Liver (tissue), 9 donors: Measurements from ENCODE around the gene STIM1. TPM values are rescaled to one million over a fixed set of nuclear protein-coding genes. Genes with fewer than 3 reads are reported as not detected.

Source experiments
- DNase-seq: peaks from one replicate; pipeline ENCODE4 v3.0.0-alpha.2; 2017; ENCODE audit warnings: low spot score
- H3K27ac ChIP-seq, 2 donors: one replicate each; pipeline ENCODE4 v1.7.0; 2013; ENCODE audit warnings: inconsistent platforms in 2 of 2, low read length in 2 of 2, control low read depth in 1 of 2, low read depth in 1 of 2, mild to moderate bottlenecking in 1 of 2
- H3K27me3 ChIP-seq, 4 donors: one replicate each; pipeline versions ENCODE4 v1.6.1 to v1.7.0; 2013; ENCODE audit warnings: low read length in 3 of 4, inconsistent platforms in 1 of 4, mild to moderate bottlenecking in 1 of 4, moderate library complexity in 1 of 4; ENCODE audit not compliant: control insufficient read depth in 4 of 4, insufficient read depth in 4 of 4
- H3K36me3 ChIP-seq, 4 donors: one replicate each; pipeline versions ENCODE4 v1.6.1 to v1.7.0; 2013; ENCODE audit warnings: low read length in 3 of 4, mild to moderate bottlenecking in 3 of 4, low read depth in 1 of 4, moderate library complexity in 1 of 4; ENCODE audit not compliant: control insufficient read depth in 4 of 4, insufficient read depth in 3 of 4
- H3K4me1 ChIP-seq, 4 donors: one replicate each; pipeline versions ENCODE4 v1.6.1 to v1.7.0; 2013; ENCODE audit warnings: low read length in 3 of 4, mild to moderate bottlenecking in 3 of 4, moderate library complexity in 1 of 4; ENCODE audit not compliant: control insufficient read depth in 4 of 4, insufficient read depth in 4 of 4
- H3K4me3 ChIP-seq, 3 donors: one replicate each; pipeline versions ENCODE4 v1.6.1 to v1.7.0; 2013; ENCODE audit warnings: low read length in 3 of 3, control low read depth in 1 of 3, low read depth in 1 of 3, mild to moderate bottlenecking in 1 of 3
- H3K9ac ChIP-seq, 2 donors: one replicate each; pipeline ENCODE4 v1.7.0; 2013; ENCODE audit warnings: low read length in 2 of 2, mild to moderate bottlenecking in 2 of 2, moderate library complexity in 2 of 2, control low read depth in 1 of 2, low read depth in 1 of 2
- H3K9me3 ChIP-seq, 4 donors: one replicate each; pipeline versions ENCODE4 v1.6.1 to v1.7.0; 2013; ENCODE audit warnings: low read length in 3 of 4; ENCODE audit not compliant: control insufficient read depth in 4 of 4
- EGR1 ChIP-seq, 2 donors: IDR thresholded peaks; 2 replicates each; pipeline ENCODE4 v1.6.1; 2016 to 2018; ENCODE audit warnings: antibody characterized with exemption in 2 of 2, low read depth in 2 of 2
- FOXA1 ChIP-seq: IDR thresholded peaks from 2 replicates; pipeline ENCODE4 v1.6.1; 2016; ENCODE audit warnings: antibody characterized with exemption
- FOXA2 ChIP-seq: IDR thresholded peaks from 2 replicates; pipeline ENCODE4 v1.6.1; 2016; ENCODE audit warnings: antibody characterized with exemption
- GABPA ChIP-seq, 2 donors: IDR thresholded peaks in 1 of 2; conservative IDR thresholded peaks in 1 of 2; 2 replicates each; pipeline ENCODE4 v1.6.1; 2016; ENCODE audit warnings: antibody characterized with exemption in 2 of 2, mild to moderate bottlenecking in 1 of 2, moderate library complexity in 1 of 2
- HNF4A ChIP-seq, 2 donors: conservative IDR thresholded peaks; 2 replicates each; pipeline ENCODE4 v1.6.1; 2016; ENCODE audit warnings: antibody characterized with exemption in 2 of 2, mild to moderate bottlenecking in 2 of 2
- HNF4G ChIP-seq: IDR thresholded peaks from 2 replicates; pipeline ENCODE4 v1.6.1; 2016; ENCODE audit warnings: antibody characterized with exemption
- JUND ChIP-seq, 2 donors: IDR thresholded peaks; 2 replicates each; pipeline ENCODE4 v1.6.1; 2016; ENCODE audit warnings: antibody characterized with exemption in 2 of 2
- NR2F2 ChIP-seq: IDR thresholded peaks from 2 replicates; pipeline ENCODE4 v1.6.1; 2016; ENCODE audit warnings: antibody characterized with exemption
- RAD21 ChIP-seq, 2 donors: IDR thresholded peaks; 2 replicates each; pipeline ENCODE4 v1.6.1; 2016; ENCODE audit warnings: antibody characterized with exemption in 2 of 2, mild to moderate bottlenecking in 2 of 2
- RXRA ChIP-seq, 2 donors: IDR thresholded peaks; 2 replicates each; pipeline ENCODE4 v1.6.1; 2017 to 2018; ENCODE audit warnings: antibody characterized with exemption in 2 of 2, mild to moderate bottlenecking in 1 of 2
- SP1 ChIP-seq: IDR thresholded peaks from 2 replicates; pipeline ENCODE4 v1.6.1; 2018; ENCODE audit warnings: antibody characterized with exemption, mild to moderate bottlenecking
- TAF1 ChIP-seq: conservative IDR thresholded peaks from 2 replicates; pipeline ENCODE4 v1.6.1; 2016; ENCODE audit warnings: antibody characterized with exemption, mild to moderate bottlenecking
- YY1 ChIP-seq: IDR thresholded peaks from 2 replicates; pipeline ENCODE4 v1.6.1; 2016; ENCODE audit warnings: antibody characterized with exemption, mild to moderate bottlenecking
- WGBS: extraction: QIAGEN DNeasy Blood & Tissue Kit; methylation state at CpG from one replicate; pipeline ENCODE4 v1.1.7; 2013; 5-methylcytosine and 5-hydroxymethylcytosine counted together
- polyA plus RNA-seq, 2 donors: library from polyadenylated mRNA; stranded (reverse) in 1 of 2; unstranded in 1 of 2; fragments of 200-250 nt in 1 of 2; fragments of >200 nt in 1 of 2; fragmentation: Nextera tagmentation in 1 of 2; extraction: Ambion mirVana in 1 of 2; gene quantifications; one replicate each; pipeline versions ENCODE4 v1.2.1 to v1.2.3, GENCODE V29; 2013 to 2015
- total RNA-seq, 2 donors: library from RNA; depleted of rRNA; stranded (reverse); fragments of >200 nt; gene quantifications; one replicate each; pipeline ENCODE4 v1.2.3, GENCODE V29; 2014
- TF ChIP-seq, protein P1 (sequence below): fragments of 150-350 bp; IDR thresholded peaks from 2 replicates; pipeline ENCODE4 v1.5.1; 2017; ENCODE audit warnings: improper control_type of control experiment, low read depth, low read length; ENCODE audit not compliant: missing input control
- TF ChIP-seq, protein P2 (sequence below): IDR thresholded peaks from 2 replicates; pipeline ENCODE4 v1.6.1; 2016; ENCODE audit warnings: antibody characterized with exemption
- TF ChIP-seq, protein P3 (sequence below): IDR thresholded peaks from 2 replicates; pipeline ENCODE4 v1.6.1; 2016; ENCODE audit warnings: antibody characterized with exemption
- donor health status: healthy.
- donor health status: healthy.
- donor health status: healthy.
- donor health status: healthy.
- donor health status: healthy.

Gene STIM1
- total and polyA plus RNA-seq, 4 donors: 19.7 to 42.9 (median 25.1) TPM

GRCh38 chr11:3840004-3840869 lies 15.2 kb upstream of the STIM1 start:
- Histone ChIP-seq H3K27ac (peak overlapping the region; percentile 84 to 94), H3K4me1 (peaks cover 0 to 17% (median 6%) of the 10 kb centered on the region in 4 donors), H3K4me3 (peak overlapping the region; percentile 36 to 89 (median 52)), H3K9ac (peak overlapping the region in 1 of 2 donors; percentile 48), H3K27me3 (no peaks in the 10 kb centered on the region), H3K9me3 (no peaks in the 10 kb centered on the region), H3K36me3 (no peaks in the 10 kb centered on the region)
- WGBS: 4% methylated on average over 46 of the region's 46 CpGs
- TF ChIP-seq HNF4A (conservative IDR thresholded peaks at IDR 0.05) (no peak), SP1 (no peak), TAF1 (no peak), GABPA (IDR thresholded peaks at IDR 0.05 in 1 of 2, conservative IDR thresholded peaks at IDR 0.05 in 1 of 2) (no peak), RAD21 (IDR thresholded peaks at IDR 0.05) (no peak), FOXA2 (no peak), YY1 (no peak), EGR1 (IDR thresholded peaks at IDR 0.05; ENCODE audit: low read depth in 2 of 2) (no peak), HNF4G (no peak), JUND (IDR thresholded peaks at IDR 0.05) (no peak), NR2F2 (no peak), FOXA1 (no peak)
- TF ChIP-seq, protein P1, sequence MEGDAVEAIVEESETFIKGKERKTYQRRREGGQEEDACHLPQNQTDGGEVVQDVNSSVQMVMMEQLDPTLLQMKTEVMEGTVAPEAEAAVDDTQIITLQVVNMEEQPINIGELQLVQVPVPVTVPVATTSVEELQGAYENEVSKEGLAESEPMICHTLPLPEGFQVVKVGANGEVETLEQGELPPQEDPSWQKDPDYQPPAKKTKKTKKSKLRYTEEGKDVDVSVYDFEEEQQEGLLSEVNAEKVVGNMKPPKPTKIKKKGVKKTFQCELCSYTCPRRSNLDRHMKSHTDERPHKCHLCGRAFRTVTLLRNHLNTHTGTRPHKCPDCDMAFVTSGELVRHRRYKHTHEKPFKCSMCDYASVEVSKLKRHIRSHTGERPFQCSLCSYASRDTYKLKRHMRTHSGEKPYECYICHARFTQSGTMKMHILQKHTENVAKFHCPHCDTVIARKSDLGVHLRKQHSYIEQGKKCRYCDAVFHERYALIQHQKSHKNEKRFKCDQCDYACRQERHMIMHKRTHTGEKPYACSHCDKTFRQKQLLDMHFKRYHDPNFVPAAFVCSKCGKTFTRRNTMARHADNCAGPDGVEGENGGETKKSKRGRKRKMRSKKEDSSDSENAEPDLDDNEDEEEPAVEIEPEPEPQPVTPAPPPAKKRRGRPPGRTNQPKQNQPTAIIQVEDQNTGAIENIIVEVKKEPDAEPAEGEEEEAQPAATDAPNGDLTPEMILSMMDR: no peak
- TF ChIP-seq, protein P2, sequence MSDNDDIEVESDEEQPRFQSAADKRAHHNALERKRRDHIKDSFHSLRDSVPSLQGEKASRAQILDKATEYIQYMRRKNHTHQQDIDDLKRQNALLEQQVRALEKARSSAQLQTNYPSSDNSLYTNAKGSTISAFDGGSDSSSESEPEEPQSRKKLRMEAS: no peak
- TF ChIP-seq, protein P3, sequence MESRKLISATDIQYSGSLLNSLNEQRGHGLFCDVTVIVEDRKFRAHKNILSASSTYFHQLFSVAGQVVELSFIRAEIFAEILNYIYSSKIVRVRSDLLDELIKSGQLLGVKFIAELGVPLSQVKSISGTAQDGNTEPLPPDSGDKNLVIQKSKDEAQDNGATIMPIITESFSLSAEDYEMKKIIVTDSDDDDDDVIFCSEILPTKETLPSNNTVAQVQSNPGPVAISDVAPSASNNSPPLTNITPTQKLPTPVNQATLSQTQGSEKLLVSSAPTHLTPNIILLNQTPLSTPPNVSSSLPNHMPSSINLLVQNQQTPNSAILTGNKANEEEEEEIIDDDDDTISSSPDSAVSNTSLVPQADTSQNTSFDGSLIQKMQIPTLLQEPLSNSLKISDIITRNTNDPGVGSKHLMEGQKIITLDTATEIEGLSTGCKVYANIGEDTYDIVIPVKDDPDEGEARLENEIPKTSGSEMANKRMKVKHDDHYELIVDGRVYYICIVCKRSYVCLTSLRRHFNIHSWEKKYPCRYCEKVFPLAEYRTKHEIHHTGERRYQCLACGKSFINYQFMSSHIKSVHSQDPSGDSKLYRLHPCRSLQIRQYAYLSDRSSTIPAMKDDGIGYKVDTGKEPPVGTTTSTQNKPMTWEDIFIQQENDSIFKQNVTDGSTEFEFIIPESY: no peak
- peak; percentile 77 for DNase-seq

DNA sequence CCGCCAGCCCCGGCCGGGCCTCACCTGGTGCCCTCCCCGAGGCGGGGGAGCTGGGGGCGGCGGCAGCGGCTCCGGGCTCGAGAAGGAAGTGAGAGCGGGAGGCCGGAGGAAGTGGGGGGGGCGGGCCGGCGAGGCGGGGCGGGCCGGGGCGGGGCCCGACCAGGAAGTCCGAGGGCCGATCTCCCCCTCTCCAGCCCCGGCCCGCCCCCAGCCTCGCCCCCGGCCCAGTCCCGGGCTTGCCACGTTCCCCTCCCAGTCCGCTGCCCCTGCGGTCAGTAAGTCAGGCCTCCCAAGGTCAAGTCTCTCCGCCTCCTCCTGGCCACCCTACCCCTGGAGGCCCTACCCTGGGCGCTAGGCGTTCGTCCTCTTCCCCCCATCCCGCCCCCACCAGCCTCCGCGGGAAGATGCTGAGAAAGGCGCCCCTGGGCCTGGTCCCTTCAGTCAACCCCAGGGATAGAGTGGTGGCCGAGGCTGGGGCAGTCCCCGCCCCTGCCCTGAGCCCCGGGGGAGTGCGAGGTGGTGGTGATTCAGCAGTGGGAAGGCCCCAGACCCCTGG lies 14.5 kb upstream of the STIM1 start, which contains the start of gene RHOG:
Gene RHOG (minus strand): TSS at position 90 of the 556 bp plus-strand sequence. CDS start 12,821 bp downstream, outside the sequence.
- Histone ChIP-seq H3K27ac (peak within 1 kb of the TSS; percentile 84 to 94), H3K4me1 (peaks cover 0 to 13% (median 6%) of the 10 kb centered on the region in 4 donors), H3K4me3 (peak within 1 kb of the TSS; percentile 52 to 89 (median 68)), H3K27me3 (no peaks in the 10 kb centered on the region), H3K36me3 (no peaks in the 10 kb centered on the region), H3K9ac (peak within 1 kb of the TSS; percentile 48 to 60), H3K9me3 (no peaks in the 10 kb centered on the region)
- TF ChIP-seq RXRA (IDR thresholded peaks at IDR 0.05) (peak; percentile 44 to 50), SP1 (no peak)
- 1% methylated on average over 42 of the region's 42 CpGs for WGBS
- peak; percentile 80 for DNase-seq
